ENCODE data around the gene TMEM219.
"Not testable (repeated sequence)": the region's sequence is repeated elsewhere in the genome, so short reads cannot be mapped to it uniquely, and the experiment has no call there.

The TMEM219 gene

DNA sequence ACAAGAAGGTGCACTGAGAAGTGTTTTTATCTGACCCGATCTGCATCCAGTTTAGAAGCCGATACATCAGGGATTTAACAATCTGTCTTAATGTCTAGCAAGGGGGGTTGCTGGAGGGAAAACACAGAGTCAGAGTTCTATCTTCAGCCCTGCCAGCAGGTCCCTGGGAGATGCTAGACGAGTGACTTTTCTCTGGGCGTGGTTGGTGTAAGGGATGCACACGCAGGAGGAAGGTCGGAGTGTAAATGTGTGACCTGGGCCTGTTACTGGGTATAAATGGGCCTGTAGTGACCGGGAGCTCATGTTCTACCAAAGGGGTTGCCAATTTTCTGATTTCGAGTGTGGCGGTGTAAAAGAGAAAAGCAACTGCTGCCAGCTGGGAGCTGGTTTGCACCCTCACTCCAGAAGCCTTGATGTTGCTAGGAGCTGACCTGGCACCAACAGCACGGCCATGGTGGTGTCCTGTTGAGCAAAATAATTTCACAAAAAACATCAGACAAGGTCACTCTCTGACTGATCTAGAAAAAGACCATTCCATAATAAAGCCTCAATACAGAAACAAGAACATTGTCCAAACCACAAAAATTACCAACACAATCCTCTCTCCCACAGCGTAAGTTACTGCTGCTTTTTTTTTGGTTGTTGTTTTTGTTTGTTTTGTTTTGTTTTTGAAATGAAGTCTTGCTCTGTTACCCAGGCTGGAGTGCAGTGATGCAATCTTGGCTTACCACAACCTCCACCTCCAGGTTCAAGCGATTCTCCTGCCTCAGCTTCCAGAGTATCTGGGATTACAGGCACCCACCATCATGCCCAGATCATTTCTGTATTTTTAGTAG is 34.6 kb upstream of the TMEM219 start:
- TF ChIP-seq, protein P1, sequence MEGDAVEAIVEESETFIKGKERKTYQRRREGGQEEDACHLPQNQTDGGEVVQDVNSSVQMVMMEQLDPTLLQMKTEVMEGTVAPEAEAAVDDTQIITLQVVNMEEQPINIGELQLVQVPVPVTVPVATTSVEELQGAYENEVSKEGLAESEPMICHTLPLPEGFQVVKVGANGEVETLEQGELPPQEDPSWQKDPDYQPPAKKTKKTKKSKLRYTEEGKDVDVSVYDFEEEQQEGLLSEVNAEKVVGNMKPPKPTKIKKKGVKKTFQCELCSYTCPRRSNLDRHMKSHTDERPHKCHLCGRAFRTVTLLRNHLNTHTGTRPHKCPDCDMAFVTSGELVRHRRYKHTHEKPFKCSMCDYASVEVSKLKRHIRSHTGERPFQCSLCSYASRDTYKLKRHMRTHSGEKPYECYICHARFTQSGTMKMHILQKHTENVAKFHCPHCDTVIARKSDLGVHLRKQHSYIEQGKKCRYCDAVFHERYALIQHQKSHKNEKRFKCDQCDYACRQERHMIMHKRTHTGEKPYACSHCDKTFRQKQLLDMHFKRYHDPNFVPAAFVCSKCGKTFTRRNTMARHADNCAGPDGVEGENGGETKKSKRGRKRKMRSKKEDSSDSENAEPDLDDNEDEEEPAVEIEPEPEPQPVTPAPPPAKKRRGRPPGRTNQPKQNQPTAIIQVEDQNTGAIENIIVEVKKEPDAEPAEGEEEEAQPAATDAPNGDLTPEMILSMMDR (IDR thresholded peaks at IDR 0.05; ENCODE audit: low read depth, low read length) = no peak
- DNase-seq (ENCODE audit: extremely low read depth, low read depth) = peak; percentile 15

DNA sequence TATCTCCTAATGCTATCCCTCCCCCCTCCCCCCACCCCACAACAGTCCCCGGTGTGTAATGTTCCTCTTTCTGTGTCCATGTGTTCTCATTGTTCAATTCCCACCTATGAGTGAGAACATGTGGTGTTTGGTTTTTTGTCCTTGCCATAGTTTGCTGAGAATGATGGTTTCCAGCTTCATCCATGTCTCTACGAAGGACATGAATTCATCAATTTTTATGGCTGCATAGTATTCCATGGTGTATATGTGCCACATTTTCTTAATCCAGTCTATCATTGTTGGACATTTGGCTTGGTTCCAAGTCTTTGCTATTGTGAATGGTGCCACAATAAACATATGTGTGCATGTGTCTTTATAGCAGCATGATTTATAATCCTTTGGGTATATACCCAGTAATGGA is 30.1 kb upstream of the TMEM219 start:
- DNase-seq (ENCODE audit: extremely low read depth, low read depth) = not testable (repeated sequence)

DNA sequence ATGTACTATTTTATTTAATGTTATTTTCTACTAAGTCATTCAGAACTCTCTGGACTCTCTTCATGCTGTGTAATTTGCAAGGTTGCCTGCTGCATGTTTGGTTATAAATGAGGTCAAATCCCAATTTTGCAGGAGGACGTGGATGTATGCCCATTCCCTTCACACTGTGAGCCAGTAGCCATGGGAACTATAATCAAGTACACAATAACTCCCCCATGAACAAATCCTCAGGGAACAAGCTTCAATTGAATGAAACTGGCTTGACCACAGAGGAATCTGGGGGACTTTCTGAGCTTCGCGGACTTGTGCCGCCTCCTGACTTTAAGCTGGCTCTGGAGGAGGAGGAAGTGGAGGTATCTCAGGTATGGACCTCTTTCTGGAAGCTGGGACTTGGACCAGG is 21.2 kb upstream of the TMEM219 start:
- TF ChIP-seq, protein P1 (IDR thresholded peaks at IDR 0.05; ENCODE audit: low read depth, low read length) = no peak
- DNase-seq (ENCODE audit: extremely low read depth, low read depth) = no peak

DNA sequence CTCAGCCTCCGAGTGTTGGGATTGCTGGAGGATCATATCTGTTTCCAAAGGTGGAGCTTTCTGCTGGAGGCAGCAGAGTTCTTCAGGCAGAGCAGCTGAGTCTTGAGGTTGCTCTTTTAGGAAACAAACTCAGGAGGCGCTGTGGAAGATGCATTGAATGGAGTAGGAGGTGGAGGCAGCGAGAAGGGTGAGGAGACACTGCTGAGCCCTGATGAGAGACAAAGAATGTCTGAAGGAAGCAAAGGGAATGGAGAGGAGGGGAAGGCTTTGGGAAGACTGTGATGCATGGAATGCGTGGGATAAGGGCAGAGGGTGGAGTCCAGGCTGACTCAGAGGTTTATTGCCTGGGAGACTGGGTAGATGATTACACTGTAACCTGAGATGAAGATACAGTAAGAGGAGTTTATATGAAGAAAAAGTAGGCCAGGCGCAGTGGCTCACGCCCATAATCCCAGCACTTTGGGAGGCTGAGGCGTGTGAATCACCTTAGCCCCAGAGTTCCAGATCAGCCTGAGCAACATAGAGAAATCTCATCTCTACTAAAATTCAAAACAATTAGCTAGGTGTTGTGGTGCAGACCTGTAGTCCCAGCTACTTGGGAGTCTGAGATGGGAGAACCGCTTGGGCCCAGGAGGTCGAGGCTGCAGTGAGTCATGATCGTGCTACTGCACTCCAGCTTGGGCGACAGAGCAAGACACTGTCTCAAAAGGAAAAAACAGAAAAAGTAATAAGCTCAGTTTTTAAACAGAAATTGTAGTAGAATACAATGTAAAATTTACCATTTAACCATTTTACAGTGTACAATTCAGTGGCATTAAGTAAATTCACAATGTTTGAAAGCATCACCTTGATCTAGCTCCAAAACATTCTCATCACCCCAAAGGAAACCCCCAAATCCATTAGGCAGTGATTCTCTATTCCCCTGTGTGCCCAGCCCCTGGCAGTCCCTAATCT is 17.8 kb upstream of the TMEM219 start:
- TF ChIP-seq, protein P1 (IDR thresholded peaks at IDR 0.05; ENCODE audit: low read depth, low read length) = peak; percentile 48
- peak; percentile 95 for DNase-seq (ENCODE audit: extremely low read depth, low read depth)

DNA sequence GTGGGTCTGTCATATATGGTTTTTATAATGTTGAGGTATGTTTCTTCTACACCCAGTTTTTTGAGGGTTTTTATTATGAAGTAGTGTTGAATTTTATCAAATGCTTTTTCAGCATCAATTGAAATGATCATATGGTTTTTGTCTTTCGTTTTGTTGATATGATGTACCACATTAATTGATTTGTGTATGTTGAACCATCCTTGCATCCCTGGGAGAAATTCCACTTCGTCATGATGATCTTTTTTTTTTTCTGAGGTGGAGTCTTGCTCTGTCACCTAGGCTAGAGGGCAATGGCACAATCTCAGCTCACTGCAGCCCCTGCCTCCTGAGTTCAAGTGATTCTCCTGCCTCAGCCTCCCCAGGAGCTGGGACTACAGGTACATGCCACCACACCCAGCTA is 14.0 kb upstream of the TMEM219 start:
- DNase-seq (ENCODE audit: extremely low read depth, low read depth) = no peak
- TF ChIP-seq, protein P1 (IDR thresholded peaks at IDR 0.05; ENCODE audit: low read depth, low read length) = no peak

DNA sequence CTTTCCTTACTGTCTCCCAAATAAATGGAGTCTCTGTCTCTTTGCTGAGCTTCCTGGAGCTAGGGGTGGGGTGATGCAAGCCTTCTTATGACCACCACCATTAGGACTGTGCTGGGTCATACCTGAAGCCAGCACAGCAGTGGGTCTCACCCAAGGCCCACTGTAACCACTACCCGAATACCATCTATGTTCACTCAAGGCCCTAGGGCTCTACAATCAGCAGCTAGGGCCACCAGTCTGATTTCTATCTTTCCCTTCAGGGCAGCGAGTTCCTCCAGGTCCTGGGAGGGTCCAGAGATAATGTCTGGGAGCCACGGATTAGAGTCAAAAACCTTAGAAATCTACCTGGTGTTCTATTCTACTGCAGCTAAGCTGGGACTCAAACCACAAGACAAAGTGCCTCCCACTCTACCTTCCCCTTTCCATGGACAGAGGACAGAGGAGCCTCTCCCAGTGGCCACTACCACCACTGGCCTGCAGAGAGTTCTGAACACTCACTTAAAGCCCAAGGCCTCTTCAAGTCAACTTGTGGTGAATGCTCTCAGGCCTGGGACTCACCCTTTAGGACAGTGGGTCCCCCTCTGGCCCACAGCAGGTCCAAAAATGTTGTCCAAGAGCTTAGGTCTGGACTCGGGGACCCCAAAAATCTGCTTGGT is 10.9 kb upstream of the TMEM219 start:
- DNase-seq (ENCODE audit: extremely low read depth, low read depth) = no peak

More for the DNA sequence above, 10.9 kb upstream of the TMEM219 start:
- TF ChIP-seq, protein P1 (IDR thresholded peaks at IDR 0.05; ENCODE audit: low read depth, low read length) = no peak

Data from AG09319 (cell line).